Adrenal gland (tissue), 12 donors: ENCODE results near the gene RARB. TPM values are rescaled to one million over a fixed set of nuclear protein-coding genes. Genes with fewer than 3 reads are reported as not detected.

ENCODE experiments used
- DNase-seq, 7 donors: peaks; one replicate each; pipeline ENCODE4 v3.0.0-alpha.2; 2019 to 2020
- H3K27ac ChIP-seq, 5 donors: fragments of 200-600 bp; sonication (generic) in 4 of 5; 1 replicate in 3 of 5; 2 replicates in 2 of 5; pipeline versions ENCODE4 v1.5.1 to v1.8.0; 2016 to 2020; ENCODE audit warnings: mild to moderate bottlenecking in 1 of 5
- H3K27me3 ChIP-seq: fragments of 200-600 bp; 2 replicates; pipeline ENCODE4 v1.8.0; 2021
- H3K36me3 ChIP-seq, 2 donors: fragments of 200-600 bp; replicated peaks in 1 of 2; 1 replicate in 1 of 2; 2 replicates in 1 of 2; pipeline versions ENCODE4 v1.5.1 to v1.8.0; 2018 to 2022
- H3K4me1 ChIP-seq, 2 donors: fragments of 200-600 bp; replicated peaks in 1 of 2; 1 replicate in 1 of 2; 2 replicates in 1 of 2; pipeline versions ENCODE4 v1.5.1 to v1.8.0; 2018 to 2021
- H3K4me3 ChIP-seq, 4 donors: fragments of 200-600 bp; sonication (generic) in 3 of 4; one replicate each; pipeline ENCODE4 v1.5.1; 2016 to 2018
- H3K9me3 ChIP-seq, 3 donors: fragments of 200-600 bp; sonication (generic) in 1 of 3; replicated peaks in 1 of 3; 1 replicate in 2 of 3; 2 replicates in 1 of 3; pipeline versions ENCODE4 v1.5.1 to v1.8.0; 2016 to 2021
- CTCF ChIP-seq, 6 experiments: fragments of 450-650 bp in 4 of 6; fragments of 200-600 bp in 2 of 6; sonication (generic) in 1 of 6; IDR thresholded peaks; 1 replicate in 5 of 6; 2 replicates in 1 of 6; pipeline versions ENCODE4 v1.5.1 to v1.8.0; 2016 to 2021; ENCODE audit warnings: antibody characterized with exemption in 6 of 6, mild to moderate bottlenecking in 2 of 6, moderate library complexity in 1 of 6
- POLR2A ChIP-seq, 2 donors: fragments of 450-650 bp; IDR thresholded peaks; one replicate each; pipeline ENCODE4 v1.6.1; 2017; ENCODE audit warnings: antibody characterized with exemption in 2 of 2, mild to moderate bottlenecking in 2 of 2, moderate library complexity in 1 of 2
- WGBS, 4 donors: extraction: QIAGEN DNeasy Blood & Tissue Kit in 2 of 4; methylation state at CpG; one replicate each; pipeline versions ENCODE4 v1.1.5 to v1.1.7; 2013 to 2017; 5-methylcytosine and 5-hydroxymethylcytosine counted together
- intact Hi-C, 2 donors: fragments of 100-400 bp; cut with DNase I; formaldehyde crosslinking; loops; one replicate each; pipeline versions ENCODE4 v1.14.1 to v1.15.0; 2022 to 2023
- polyA plus RNA-seq, 3 donors: library from polyadenylated mRNA; stranded (reverse); fragments of 200-250 nt in 2 of 3; fragments of 350-450 nt in 1 of 3; fragmentation: Illumina TruSeq in 1 of 3; extraction: RNeasy Lipid Tissue Mini Kit (QIAGEN cat#74804) in 1 of 3; gene quantifications; one replicate each; pipeline ENCODE4 v1.2.3, GENCODE V29; 2013 to 2014
- total RNA-seq, 9 donors: library from RNA; depleted of rRNA in 4 of 9; stranded (reverse); fragments of >200 nt in 4 of 9; fragments of 120-200 nt in 1 of 9; fragmentation: NEBNext Ultra II Directional in 1 of 9; extraction: Animal tissue kit (Norgen Biotek cat#: 25700) in 1 of 9; gene quantifications; one replicate each; pipeline versions ENCODE4 v1.1.0 to v1.2.4, GENCODE V29; 2013 to 2023
- donor health status: healthy with polysubstance abuse.
- donor health status: Bipolar disorder and iron deficiency.
- donor health status: DM: yes; HTN: yes; CAD: no.
- donor health status: DM: no; HTN: no; CAD: no.
- donor health status: DM: no; HTN: no; CAD: no.
- donor health status: DM: yes; HTN: yes; CAD: no.

RARB gene
- total and polyA plus RNA-seq, 12 donors = 1.7 to 23.3 (median 9.7) TPM

GRCh38 chr3:25403968-25404367, 24.1 kb upstream of the RARB start:
- Histone ChIP-seq H3K27ac (peak overlapping the region in 1 of 5 donors; percentile 6), H3K4me1 (no peaks in the 10 kb centered on the region), H3K4me3 (no peak overlapping the region), H3K27me3 (no peaks in the 10 kb centered on the region), H3K9me3 (no peaks in the 10 kb centered on the region), H3K36me3 (no peaks in the 10 kb centered on the region)
- 66 to 73% (median 70%) methylated on average over 4 of the region's 4 CpGs for WGBS, 4 donors
- TF ChIP-seq POLR2A (IDR thresholded peaks at IDR 0.05) = no peak
- TF ChIP-seq CTCF (IDR thresholded peaks at IDR 0.05) = no peak
- no peak for DNase-seq
- intact Hi-C loops = no loop called here

GRCh38 chr3:25404569-25404968, 23.5 kb upstream of the RARB start:
- whole genome bisulfite sequencing, 4 donors = 63 to 92% (median 82%) methylated on average over 4 of the region's 4 CpGs
- Histone ChIP-seq H3K9me3 (no peaks in the 10 kb centered on the region), H3K4me3 (no peak overlapping the region), H3K27ac (no peak overlapping the region), H3K4me1 (no peaks in the 10 kb centered on the region), H3K27me3 (no peaks in the 10 kb centered on the region), H3K36me3 (no peaks in the 10 kb centered on the region)
- intact Hi-C loops = no loop called here
- no peak for DNase-seq
- TF ChIP-seq CTCF (IDR thresholded peaks at IDR 0.05) (no peak), POLR2A (IDR thresholded peaks at IDR 0.05) (no peak)

GRCh38 chr3:25405335-25405734, 22.7 kb upstream of the RARB start:
- DNase-seq = no peak
- Histone ChIP-seq H3K27ac (no peak overlapping the region), H3K9me3 (no peaks in the 10 kb centered on the region), H3K36me3 (no peaks in the 10 kb centered on the region), H3K4me1 (no peaks in the 10 kb centered on the region), H3K27me3 (no peaks in the 10 kb centered on the region), H3K4me3 (no peak overlapping the region)
- TF ChIP-seq POLR2A (IDR thresholded peaks at IDR 0.05) = no peak
- TF ChIP-seq CTCF (IDR thresholded peaks at IDR 0.05) = no peak
- intact Hi-C loops = no loop called here
- WGBS, 4 donors = 50 to 69% (median 62%) methylated on average over 1 of the region's 1 CpG

GRCh38 chr3:25410703-25411102, 17.4 kb upstream of the RARB start:
- H3K4me1 ChIP-seq = no peaks in the 10 kb centered on the region
- H3K36me3 ChIP-seq = no peaks in the 10 kb centered on the region
- H3K27me3 ChIP-seq = no peaks in the 10 kb centered on the region
- no peak for DNase-seq
- H3K9me3 ChIP-seq = no peaks in the 10 kb centered on the region
- WGBS, 4 donors = 77 to 86% (median 82%) methylated on average over 4 of the region's 4 CpGs
- H3K4me3 ChIP-seq = no peak overlapping the region
- intact Hi-C loops = no loop called here
- H3K27ac ChIP-seq = no peak overlapping the region
- TF ChIP-seq POLR2A (IDR thresholded peaks at IDR 0.05) = no peak
- TF ChIP-seq CTCF (IDR thresholded peaks at IDR 0.05) = no peak
